ENCODE data around the gene CC2D1B. TPM values are rescaled to one million over a fixed set of nuclear protein-coding genes. Genes with fewer than 3 reads are reported as not detected.
A peak's percentile ranks its signal among the peaks of the same experiment; 100 is the strongest.

Gene CC2D1B
- polyA plus RNA-seq, 3 donors, result 1.7 to 17.5 (median 2.4) TPM

DNA sequence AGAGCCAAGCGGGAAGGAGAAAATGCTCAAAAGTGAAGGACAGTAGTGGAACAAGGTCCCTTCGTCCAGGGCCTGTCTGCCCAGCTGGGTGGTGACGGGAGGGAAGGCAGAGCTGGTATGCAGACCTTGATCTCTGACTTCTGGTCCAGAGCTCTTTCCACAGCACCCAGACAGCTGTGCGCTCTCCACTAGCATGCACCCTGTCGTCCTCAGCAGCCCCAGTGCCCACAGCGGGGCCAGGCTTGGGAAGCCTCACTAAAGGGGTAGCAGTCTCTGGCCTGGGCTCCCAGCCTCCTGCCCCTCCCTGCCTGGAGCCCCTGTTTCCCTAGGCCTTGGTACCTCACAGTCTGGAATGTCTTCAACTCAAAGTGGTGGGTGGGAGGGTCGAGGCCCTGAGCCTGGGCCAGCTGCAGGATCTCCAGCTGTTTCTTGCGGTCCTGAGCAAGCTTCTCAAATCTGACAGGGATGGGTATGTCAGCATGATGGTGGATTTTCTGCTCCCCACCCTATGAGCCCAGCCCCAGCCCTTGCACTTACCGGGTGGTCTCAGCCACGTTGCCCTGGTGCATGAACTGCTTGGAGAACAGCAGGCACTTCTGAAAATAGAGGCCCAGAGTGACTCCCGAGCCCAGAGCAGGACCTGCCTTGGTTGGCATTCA is 10.0 kb downstream of the CC2D1B start:
- H3K9me3 Mint-ChIP-seq, result peaks cover 0 to 2% (median 0%) of the 10 kb centered on the region in 7 donors
- H3K36me3 ChIP-seq (replicated peaks in 1 of 2; ENCODE audit: control insufficient read depth in 1 of 2, insufficient read depth in 2 of 2, low read length in 2 of 2), result peaks cover 91 to 99% of the 10 kb centered on the region in 2 donors
- H3K27me3 ChIP-seq (ENCODE audit: control insufficient read depth in 2 of 2, insufficient read depth in 2 of 2, low read length in 2 of 2), result no peaks in the 10 kb centered on the region
- peak overlapping the region in 1 of 7 donors; percentile 52 for H3K27ac Mint-ChIP-seq
- H3K4me3 ChIP-seq (replicated peaks in 1 of 3; ENCODE audit: low read depth in 2 of 3, low read length in 3 of 3), result no peak overlapping the region
- TF ChIP-seq CTCF (IDR thresholded peaks at IDR 0.05), result no peak
- H3K4me1 ChIP-seq (ENCODE audit: control insufficient read depth in 1 of 2, insufficient read depth in 2 of 2, low read length in 2 of 2), result no peaks in the 10 kb centered on the region
- H2AFZ ChIP-seq (ENCODE audit: insufficient read depth, low read depth, low read length, poor library complexity, severe bottlenecking), result no peak overlapping the region
- H3K27ac ChIP-seq (ENCODE audit: low read depth in 1 of 2, low read length in 2 of 2), result no peak overlapping the region
- no peaks in the 10 kb centered on the region for H3K79me2 ChIP-seq (ENCODE audit: insufficient read depth, low read length)
- peaks cover 0 to under 1% (median 0%) of the 10 kb centered on the region in 3 donors for H3K27me3 Mint-ChIP-seq (ENCODE audit: low read depth in 3 of 3)
- DNase-seq, result no peak
- intact Hi-C loops (cut with micrococcal nuclease), result no loop called here
- no peaks in the 10 kb centered on the region for H3K9me3 ChIP-seq (replicated peaks in 1 of 2; ENCODE audit: control insufficient read depth in 1 of 2, insufficient read depth in 1 of 2, low read length in 2 of 2)
- 97% methylated on average over 9 of the region's 11 CpGs for WGBS (ENCODE audit: insufficient coverage)
- H3K36me3 Mint-ChIP-seq, result peaks cover 87 to 97% of the 10 kb centered on the region in 2 donors
- no peaks in the 10 kb centered on the region for H3K4me1 Mint-ChIP-seq
- H4K20me1 ChIP-seq (ENCODE audit: insufficient read depth, low read length), result no peaks in the 10 kb centered on the region
- H3K4me3 Mint-ChIP-seq, result no peak overlapping the region
- no peak overlapping the region for H3K4me2 ChIP-seq (replicated peaks; ENCODE audit: extremely low read depth, low read length, poor library complexity, severe bottlenecking)
- H3K9ac ChIP-seq (ENCODE audit: insufficient read depth, low read length, poor library complexity, severe bottlenecking), result no peak overlapping the region

DNA sequence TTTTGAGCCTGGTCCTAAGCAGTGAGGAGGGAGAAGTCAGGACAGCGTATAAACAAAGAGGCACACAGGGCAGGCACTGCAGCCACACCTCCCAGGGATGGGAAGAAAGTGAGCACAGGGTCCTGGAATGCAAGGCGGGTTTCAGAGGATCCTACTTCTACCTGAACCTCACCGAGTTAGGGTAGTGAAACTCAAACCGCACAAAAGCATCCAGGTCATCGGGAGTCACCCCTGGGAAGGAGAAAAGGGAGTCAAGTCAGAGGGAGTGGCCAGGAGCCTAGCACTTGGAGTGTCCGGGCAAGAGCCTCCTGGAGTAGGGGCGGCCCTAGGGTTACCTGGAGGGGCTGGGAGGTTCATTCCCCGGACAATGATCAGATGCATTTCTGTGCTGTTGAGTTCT is 10.6 kb downstream of the CC2D1B start:
- Mint-ChIP-seq H3K36me3 (peaks cover 84 to 97% of the 10 kb centered on the region in 2 donors), H3K27ac (peak overlapping the region in 2 of 7 donors; percentile 1 to 31)
- DNase-seq, result no peak

More for the DNA sequence above, 10.6 kb downstream of the CC2D1B start:
- Mint-ChIP-seq H3K4me1 (no peaks in the 10 kb centered on the region), H3K27me3 (ENCODE audit: low read depth in 3 of 3) (no peaks in the 10 kb centered on the region), H3K9me3 (peaks cover 0 to 2% (median 0%) of the 10 kb centered on the region in 7 donors), H3K4me3 (no peak overlapping the region)
- 93% methylated on average over 7 of the region's 8 CpGs for WGBS (ENCODE audit: insufficient coverage)
- peaks cover 85 to 99% of the 10 kb centered on the region in 2 donors for H3K36me3 ChIP-seq (replicated peaks in 1 of 2; ENCODE audit: control insufficient read depth in 1 of 2, insufficient read depth in 2 of 2, low read length in 2 of 2)
- H3K9ac ChIP-seq (ENCODE audit: insufficient read depth, low read length, poor library complexity, severe bottlenecking), result no peak overlapping the region
- no peak for TF ChIP-seq CTCF (IDR thresholded peaks at IDR 0.05)
- no peak overlapping the region for H3K27ac ChIP-seq (ENCODE audit: low read depth in 1 of 2, low read length in 2 of 2)
- no peak overlapping the region for H2AFZ ChIP-seq (ENCODE audit: insufficient read depth, low read depth, low read length, poor library complexity, severe bottlenecking)
- H3K9me3 ChIP-seq (replicated peaks in 1 of 2; ENCODE audit: control insufficient read depth in 1 of 2, insufficient read depth in 1 of 2, low read length in 2 of 2), result no peaks in the 10 kb centered on the region
- no peaks in the 10 kb centered on the region for H3K79me2 ChIP-seq (ENCODE audit: insufficient read depth, low read length)
- intact Hi-C loops (cut with micrococcal nuclease), result no loop called here
- H3K4me1 ChIP-seq (ENCODE audit: control insufficient read depth in 1 of 2, insufficient read depth in 2 of 2, low read length in 2 of 2), result no peaks in the 10 kb centered on the region
- H3K27me3 ChIP-seq (ENCODE audit: control insufficient read depth in 2 of 2, insufficient read depth in 2 of 2, low read length in 2 of 2), result no peaks in the 10 kb centered on the region
- H3K4me3 ChIP-seq (replicated peaks in 1 of 3; ENCODE audit: low read depth in 2 of 3, low read length in 3 of 3), result no peak overlapping the region
- no peaks in the 10 kb centered on the region for H4K20me1 ChIP-seq (ENCODE audit: insufficient read depth, low read length)
- no peak overlapping the region for H3K4me2 ChIP-seq (replicated peaks; ENCODE audit: extremely low read depth, low read length, poor library complexity, severe bottlenecking)

Data from CD14-positive monocyte (primary cell).